CD4-positive, alpha-beta T cell (primary cell): ENCODE results near the gene MYBPH. TPM values are rescaled to one million over a fixed set of nuclear protein-coding genes. Genes with fewer than 3 reads are reported as not detected.

Experiments used
- ATAC-seq: fragments of 200-7000 bp; cut with Tn5 transposase; one replicate; pipeline ENCODE4 v1.10.0; 2022; ENCODE audit warnings: mild to moderate bottlenecking; ENCODE audit not compliant: poor library complexity
- CTCF ChIA-PET: fragments of 350-600 bp; sonication (Branson Sonifier 250); formaldehyde crosslinking; loops from one replicate; lab custom pipeline; 2021; ENCODE audit warnings: antibody characterized with exemption, inconsistent platforms; lab: Charles Lee
- POLR2A ChIA-PET: fragments of 350-600 bp; sonication (Branson Sonifier 250); formaldehyde crosslinking; loops from one replicate; lab custom pipeline; 2021; ENCODE audit warnings: antibody characterized with exemption, inconsistent platforms; lab: Charles Lee
- DNase-seq, 14 experiments: peaks; one replicate each; pipeline ENCODE4 v3.0.0-alpha.2; 2013 to 2020; ENCODE audit warnings: mixed read lengths in 2 of 14
- H3K27ac ChIP-seq, 2 donors: one replicate each; pipeline versions ENCODE4 v1.5.1 to v1.7.0; 2013; ENCODE audit warnings: low read length in 2 of 2, low read depth in 1 of 2, mild to moderate bottlenecking in 1 of 2
- H3K27me3 ChIP-seq, 2 experiments: 1 replicate in 1 of 2; 2 replicates in 1 of 2; pipeline versions ENCODE4 v1.6.1 to v1.7.0; 2013; ENCODE audit warnings: low read length in 2 of 2, control low read depth in 1 of 2, mild to moderate bottlenecking in 1 of 2, moderate library complexity in 1 of 2; ENCODE audit not compliant: insufficient read depth in 2 of 2, control insufficient read depth in 1 of 2
- H3K36me3 ChIP-seq: one replicate; pipeline ENCODE4 v1.6.1; 2013; ENCODE audit warnings: low read length, control low read depth; ENCODE audit not compliant: insufficient read depth
- H3K4me1 ChIP-seq: one replicate; pipeline ENCODE4 v1.6.1; 2013; ENCODE audit warnings: low read length, control low read depth; ENCODE audit not compliant: insufficient read depth
- H3K4me3 ChIP-seq: one replicate; pipeline ENCODE4 v1.5.1; 2013; ENCODE audit warnings: mild to moderate bottlenecking, low read length, moderate library complexity
- H3K9me3 ChIP-seq, 2 experiments: 1 replicate in 1 of 2; 2 replicates in 1 of 2; pipeline versions ENCODE4 v1.6.1 to v1.7.0; 2013; ENCODE audit warnings: low read length in 2 of 2, mild to moderate bottlenecking in 2 of 2, control low read depth in 1 of 2, moderate library complexity in 1 of 2; ENCODE audit not compliant: control insufficient read depth in 1 of 2, insufficient read depth in 1 of 2
- H3K27ac Mint-ChIP-seq: one replicate; pipeline ENCODE4 v1.8.0; 2020; ENCODE audit warnings: mixed read lengths
- H3K27me3 Mint-ChIP-seq: one replicate; pipeline ENCODE4 v1.8.0; 2021; ENCODE audit warnings: mixed read lengths
- H3K36me3 Mint-ChIP-seq: one replicate; pipeline ENCODE4 v1.8.0; 2021; ENCODE audit warnings: low read depth, mixed read lengths
- H3K4me1 Mint-ChIP-seq: one replicate; pipeline ENCODE4 v1.8.0; 2021; ENCODE audit warnings: low read depth, mixed read lengths
- H3K4me3 Mint-ChIP-seq: one replicate; pipeline ENCODE4 v1.8.0; 2020; ENCODE audit warnings: mild to moderate bottlenecking, mixed read lengths
- H3K9me3 Mint-ChIP-seq: one replicate; pipeline ENCODE4 v1.8.0; 2020; ENCODE audit warnings: mixed read lengths
- CTCF ChIP-seq: fragments of 200-600 bp; IDR thresholded peaks from one replicate; pipeline ENCODE4 v1.8.0; 2022; ENCODE audit warnings: antibody characterized with exemption, mild to moderate bottlenecking
- intact Hi-C, 2 experiments: fragments of 100-400 bp; cut with DNase I in 1 of 2; cut with micrococcal nuclease in 1 of 2; formaldehyde crosslinking; loops; one replicate each; pipeline versions ENCODE4 v1.15.1 to v1.9.0; 2023 to 2025; cut with DNase I, micrococcal nuclease
- total RNA-seq, 174 experiments: library from RNA in 2 of 174; stranded (reverse) in 2 of 174; gene quantifications; one replicate each; pipeline ENCODE4 v1.2.3 and lab custom pipeline; 2021 to 2026

Gene MYBPH
- total RNA-seq, 2 experiments from 2014 or later = not detected

DNA sequence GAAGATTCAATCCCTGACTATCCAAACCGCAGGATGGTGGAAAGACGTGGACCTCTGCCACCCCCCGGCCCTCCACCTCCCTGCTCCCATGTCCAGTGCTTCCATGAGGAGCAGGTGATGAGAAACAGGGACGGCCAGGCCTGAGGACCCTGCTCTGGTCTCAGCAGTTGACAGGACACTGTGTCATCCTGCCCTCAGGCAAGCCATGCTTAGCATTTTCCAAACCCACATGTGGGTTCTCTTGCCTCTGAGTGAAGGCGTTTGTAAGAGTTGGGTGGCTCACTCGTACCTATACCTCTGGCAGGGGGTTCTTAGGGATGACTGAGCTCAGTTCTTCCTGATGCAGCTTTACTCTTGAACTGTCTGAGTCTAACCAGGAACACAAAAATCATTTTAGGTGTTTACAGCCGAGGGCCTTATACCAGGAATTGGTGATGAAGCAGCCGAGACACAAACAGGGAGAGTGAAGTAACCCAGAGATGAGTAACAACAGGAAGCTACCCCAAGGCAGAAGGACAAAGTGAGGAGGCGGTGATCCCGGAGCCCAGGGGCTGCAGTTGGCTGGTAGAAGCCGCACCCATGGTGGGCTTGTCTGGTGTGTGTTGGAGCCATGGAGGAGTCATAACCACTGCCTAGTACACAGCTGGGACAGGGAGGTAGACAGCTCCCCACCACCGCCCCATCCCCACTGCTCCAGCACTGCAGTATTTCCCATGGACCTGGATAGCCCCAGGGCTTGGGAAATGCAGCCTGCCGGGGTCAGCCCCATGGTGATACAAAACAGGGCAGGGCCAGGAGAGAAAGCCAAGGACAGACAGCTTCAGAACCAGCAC is 21.4 kb downstream of the MYBPH start:
- Mint-ChIP-seq H3K4me3 (no peak overlapping the region), H3K4me1 (no peaks in the 10 kb centered on the region), H3K36me3 (no peaks in the 10 kb centered on the region), H3K27ac (no peak overlapping the region), H3K27me3 (peaks cover 10% of the 10 kb centered on the region), H3K9me3 (peaks cover 6% of the 10 kb centered on the region)
- Histone ChIP-seq H3K9me3 (peaks cover 0 to 6% of the 10 kb centered on the region in 2 experiments), H3K36me3 (no peaks in the 10 kb centered on the region), H3K4me3 (no peak overlapping the region), H3K27ac (no peak overlapping the region), H3K4me1 (no peaks in the 10 kb centered on the region), H3K27me3 (no peaks in the 10 kb centered on the region)
- ChIA-PET CTCF (no interaction called here), POLR2A (no interaction called here)
- TF ChIP-seq CTCF = no peak
- no peak for DNase-seq
- ATAC-seq = no peak
- intact Hi-C loops = no loop called here

- ChIA-PET CTCF (no interaction called here), POLR2A (no interaction called here)
- no peaks in the 10 kb centered on the region for H3K4me1 Mint-ChIP-seq
- no peak for ATAC-seq
- H3K4me3 Mint-ChIP-seq = no peak overlapping the region
- no peak overlapping the region for H3K27ac Mint-ChIP-seq
- H3K4me1 ChIP-seq = no peaks in the 10 kb centered on the region
- intact Hi-C loops = no loop called here
- no peak for TF ChIP-seq CTCF
- H3K9me3 ChIP-seq = peaks cover 0 to 6% of the 10 kb centered on the region in 2 experiments
- peaks cover 2% of the 10 kb centered on the region for H3K9me3 Mint-ChIP-seq
- no peak overlapping the region for H3K27ac ChIP-seq
- no peaks in the 10 kb centered on the region for H3K36me3 ChIP-seq
- no peaks in the 10 kb centered on the region for H3K36me3 Mint-ChIP-seq
- peaks cover 10% of the 10 kb centered on the region for H3K27me3 Mint-ChIP-seq
- no peaks in the 10 kb centered on the region for H3K27me3 ChIP-seq
- H3K4me3 ChIP-seq = no peak overlapping the region
- DNase-seq = no peak
Observed at GRCh38 chr1:203153051-203153988, 22.3 kb downstream of the MYBPH start.

- POLR2A ChIA-PET = no interaction called here
- no peak overlapping the region for H3K27ac Mint-ChIP-seq
- CTCF ChIA-PET = no interaction called here
Observed at GRCh38 chr1:203152158-203153034, 23.2 kb downstream of the MYBPH start.

More at GRCh38 chr1:203152158-203153034, 23.2 kb downstream of the MYBPH start:
- TF ChIP-seq CTCF = no peak
- ATAC-seq (no peak), DNase-seq (no peak)
- no peaks in the 10 kb centered on the region for H3K36me3 ChIP-seq
- no peak overlapping the region for H3K27ac ChIP-seq
- H3K9me3 ChIP-seq = peaks cover 0 to 1% of the 10 kb centered on the region in 2 experiments
- H3K9me3 Mint-ChIP-seq = no peaks in the 10 kb centered on the region
- no peaks in the 10 kb centered on the region for H3K4me1 Mint-ChIP-seq
- H3K27me3 ChIP-seq = no peaks in the 10 kb centered on the region
- H3K4me3 ChIP-seq = no peak overlapping the region
- intact Hi-C loops = no loop called here
- peaks cover 10% of the 10 kb centered on the region for H3K27me3 Mint-ChIP-seq
- no peaks in the 10 kb centered on the region for H3K4me1 ChIP-seq
- H3K36me3 Mint-ChIP-seq = no peaks in the 10 kb centered on the region
- no peak overlapping the region for H3K4me3 Mint-ChIP-seq
